Measurements from ENCODE around the gene DNAH14. TPM values are rescaled to one million over a fixed set of nuclear protein-coding genes. Genes with fewer than 3 reads are reported as not detected.

Gene DNAH14
- total and polyA plus RNA-seq, 2 experiments from 2014 or later = 55.3 to 80.2 TPM

DNA sequence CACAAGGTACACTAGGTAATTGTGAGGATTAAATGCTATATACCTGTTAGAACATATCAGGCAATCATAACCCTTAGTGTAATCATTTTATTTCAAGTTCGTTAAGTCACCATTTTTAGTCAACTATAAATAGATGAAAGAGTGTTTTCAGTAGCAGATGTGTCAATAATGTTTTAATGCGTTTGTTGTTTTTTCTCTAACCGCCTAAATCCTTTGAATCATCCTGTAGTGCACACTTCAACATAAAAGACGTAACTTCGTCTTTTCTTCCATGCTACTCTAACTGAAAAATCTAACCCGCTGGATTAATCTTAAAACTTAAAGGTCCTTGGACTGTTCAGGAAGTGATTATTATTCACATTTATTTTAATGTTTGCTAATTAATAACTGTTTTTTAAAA, 505.6 kb downstream of the DNAH14 start:
- no peak for ATAC-seq
- Histone ChIP-seq H3K4me3 (no peak overlapping the region), H3K27ac (ENCODE audit: low read depth) (no peak overlapping the region), H3K4me1 (ENCODE audit: insufficient read depth) (peaks cover 5% of the 10 kb centered on the region; the same call in 1 of the 2 replicates), H3K27me3 (ENCODE audit: insufficient read depth) (no peaks in the 10 kb centered on the region), H2AFZ (no peak overlapping the region), H4K20me1 (replicated peaks; ENCODE audit: insufficient read depth) (no peaks in the 10 kb centered on the region), H3K36me3 (ENCODE audit: insufficient read depth) (no peaks in the 10 kb centered on the region), H3F3A (replicated peaks; ENCODE audit: low read depth) (no peaks in the 10 kb centered on the region), H3K4me2 (no peak overlapping the region), H3K9me2 (ENCODE audit: insufficient read depth) (no peaks in the 10 kb centered on the region), H3K79me2 (replicated peaks; ENCODE audit: insufficient read depth) (no peaks in the 10 kb centered on the region)
- no peak overlapping the region for H3K4me3 Mint-ChIP-seq
- no peak for TF ChIP-seq ETS1 (IDR thresholded peaks at IDR 0.05)
- TF ChIP-seq ZNF462 (CRISPR knock-in tag; IDR thresholded peaks at IDR 0.05) = no peak
- no peak for TF ChIP-seq STAT1 (IDR thresholded peaks at IDR 0.05; ENCODE audit: unreplicated experiment)
- no peak for TF ChIP-seq NANOG (IDR thresholded peaks at IDR 0.05; ENCODE audit: borderline replicate concordance)
- TF ChIP-seq JUNB (IDR thresholded peaks at IDR 0.05; ENCODE audit: unreplicated experiment) = no peak
- H3K9me3 Mint-ChIP-seq = peaks cover 24% of the 10 kb centered on the region; the same call in 2 of the 3 replicates
- peaks cover 18% of the 10 kb centered on the region; the same call in 2 of the 3 replicates for H3K36me3 Mint-ChIP-seq (ENCODE audit: low read depth)
- H3K4me1 Mint-ChIP-seq = peaks cover 10% of the 10 kb centered on the region
- no peak overlapping the region for H3K27ac Mint-ChIP-seq
- DNase-seq (ENCODE audit: low spot score) = no peak
- peaks cover 7% of the 10 kb centered on the region for H3K27me3 Mint-ChIP-seq (ENCODE audit: insufficient read depth, low read depth, poor library complexity)

DNA sequence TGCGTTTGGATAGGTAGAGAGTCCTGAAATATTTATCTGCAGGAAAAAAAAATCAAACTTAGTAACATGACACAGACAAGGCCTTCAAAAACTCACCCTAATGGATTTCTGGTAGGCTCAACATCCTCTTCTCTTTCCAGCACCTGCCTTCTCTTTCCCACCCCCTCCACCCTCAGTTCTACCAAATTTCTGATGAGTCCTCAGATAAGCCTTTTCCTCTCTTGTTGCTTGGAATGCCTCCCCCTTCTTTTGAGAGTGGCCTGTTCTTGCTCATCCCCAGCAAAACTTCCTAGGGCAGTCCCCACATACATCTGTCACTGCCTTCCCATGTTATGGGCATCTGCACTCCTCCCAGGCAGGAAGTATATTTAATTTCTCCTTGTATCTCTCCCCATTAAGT, 506.0 kb downstream of the DNAH14 start:
- peaks cover under 1% of the 10 kb centered on the region; the same call in 1 of the 2 replicates for H3K4me1 ChIP-seq (ENCODE audit: insufficient read depth)
- peaks cover 7% of the 10 kb centered on the region for H3K27me3 Mint-ChIP-seq (ENCODE audit: insufficient read depth, low read depth, poor library complexity)
- no peaks in the 10 kb centered on the region for H3K36me3 ChIP-seq (ENCODE audit: insufficient read depth)
- peaks cover 20% of the 10 kb centered on the region; the same call in 2 of the 3 replicates for H3K9me3 Mint-ChIP-seq
- no peak overlapping the region for H3K4me2 ChIP-seq
- DNase-seq (ENCODE audit: low spot score) = no peak
- H3K4me3 Mint-ChIP-seq = no peak overlapping the region
- H3K27me3 ChIP-seq (ENCODE audit: insufficient read depth) = no peaks in the 10 kb centered on the region
- no peaks in the 10 kb centered on the region for H3K79me2 ChIP-seq (replicated peaks; ENCODE audit: insufficient read depth)
- H2AFZ ChIP-seq = no peak overlapping the region
- peaks cover 6% of the 10 kb centered on the region; the same call in 2 of the 3 replicates for H3K4me1 Mint-ChIP-seq
- H3K36me3 Mint-ChIP-seq (ENCODE audit: low read depth) = peaks cover 14% of the 10 kb centered on the region; the same call in 2 of the 3 replicates
- no peaks in the 10 kb centered on the region for H4K20me1 ChIP-seq (replicated peaks; ENCODE audit: insufficient read depth)
- no peaks in the 10 kb centered on the region for H3K9me2 ChIP-seq (ENCODE audit: insufficient read depth)
- H3F3A ChIP-seq (replicated peaks; ENCODE audit: low read depth) = no peaks in the 10 kb centered on the region
- no peak overlapping the region for H3K4me3 ChIP-seq
- H3K27ac Mint-ChIP-seq = no peak overlapping the region
- no peak overlapping the region for H3K27ac ChIP-seq (ENCODE audit: low read depth)
- ATAC-seq = no peak
- TF ChIP-seq NANOG (IDR thresholded peaks at IDR 0.05; ENCODE audit: borderline replicate concordance) = no peak
- TF ChIP-seq, protein P1, sequence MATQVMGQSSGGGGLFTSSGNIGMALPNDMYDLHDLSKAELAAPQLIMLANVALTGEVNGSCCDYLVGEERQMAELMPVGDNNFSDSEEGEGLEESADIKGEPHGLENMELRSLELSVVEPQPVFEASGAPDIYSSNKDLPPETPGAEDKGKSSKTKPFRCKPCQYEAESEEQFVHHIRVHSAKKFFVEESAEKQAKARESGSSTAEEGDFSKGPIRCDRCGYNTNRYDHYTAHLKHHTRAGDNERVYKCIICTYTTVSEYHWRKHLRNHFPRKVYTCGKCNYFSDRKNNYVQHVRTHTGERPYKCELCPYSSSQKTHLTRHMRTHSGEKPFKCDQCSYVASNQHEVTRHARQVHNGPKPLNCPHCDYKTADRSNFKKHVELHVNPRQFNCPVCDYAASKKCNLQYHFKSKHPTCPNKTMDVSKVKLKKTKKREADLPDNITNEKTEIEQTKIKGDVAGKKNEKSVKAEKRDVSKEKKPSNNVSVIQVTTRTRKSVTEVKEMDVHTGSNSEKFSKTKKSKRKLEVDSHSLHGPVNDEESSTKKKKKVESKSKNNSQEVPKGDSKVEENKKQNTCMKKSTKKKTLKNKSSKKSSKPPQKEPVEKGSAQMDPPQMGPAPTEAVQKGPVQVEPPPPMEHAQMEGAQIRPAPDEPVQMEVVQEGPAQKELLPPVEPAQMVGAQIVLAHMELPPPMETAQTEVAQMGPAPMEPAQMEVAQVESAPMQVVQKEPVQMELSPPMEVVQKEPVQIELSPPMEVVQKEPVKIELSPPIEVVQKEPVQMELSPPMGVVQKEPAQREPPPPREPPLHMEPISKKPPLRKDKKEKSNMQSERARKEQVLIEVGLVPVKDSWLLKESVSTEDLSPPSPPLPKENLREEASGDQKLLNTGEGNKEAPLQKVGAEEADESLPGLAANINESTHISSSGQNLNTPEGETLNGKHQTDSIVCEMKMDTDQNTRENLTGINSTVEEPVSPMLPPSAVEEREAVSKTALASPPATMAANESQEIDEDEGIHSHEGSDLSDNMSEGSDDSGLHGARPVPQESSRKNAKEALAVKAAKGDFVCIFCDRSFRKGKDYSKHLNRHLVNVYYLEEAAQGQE (IDR thresholded peaks at IDR 0.05; ENCODE audit: unreplicated experiment) = no peak
- no peak for TF ChIP-seq EZH2 (IDR thresholded peaks at IDR 0.05; ENCODE audit: low read depth, unreplicated experiment)
- no peak for TF ChIP-seq STAT1 (IDR thresholded peaks at IDR 0.05; ENCODE audit: unreplicated experiment)
- no peak for TF ChIP-seq ETS1 (IDR thresholded peaks at IDR 0.05)
- TF ChIP-seq CREB1 (CRISPR knock-in tag; IDR thresholded peaks at IDR 0.05; ENCODE audit: low read depth) = no peak
- TF ChIP-seq ZNF331 (CRISPR knock-in tag; IDR thresholded peaks at IDR 0.05; ENCODE audit: low read depth) = no peak
- no peak for TF ChIP-seq ZNF114 (CRISPR knock-in tag; IDR thresholded peaks at IDR 0.05)

All from GM23338 (cell line).